ENCODE measurements around the gene KCNJ12.

GRCh38 chr17:21395764-21396163 lies 19.6 kb downstream of the KCNJ12 start:
- no peak for TF ChIP-seq CTCF (IDR thresholded peaks at IDR 0.05)
- no peak for TF ChIP-seq POLR2A (IDR thresholded peaks at IDR 0.05)
